IPS-15b (cell line): ENCODE data around the gene SAFB2.

ENCODE experiments used
- H3K27me3 ChIP-seq: one replicate; pipeline ENCODE4 v1.6.1; 2013; ENCODE audit warnings: low read length; ENCODE audit not compliant: control insufficient read depth, insufficient read depth
- H3K36me3 ChIP-seq: one replicate; pipeline ENCODE4 v1.6.1; 2013; ENCODE audit warnings: low read length; ENCODE audit not compliant: control insufficient read depth, insufficient read depth
- H3K4me1 ChIP-seq: one replicate; pipeline ENCODE4 v1.6.1; 2013; ENCODE audit warnings: mild to moderate bottlenecking, low read length; ENCODE audit not compliant: control insufficient read depth, insufficient read depth
- H3K4me3 ChIP-seq: one replicate; pipeline ENCODE4 v1.5.1; 2013; ENCODE audit warnings: low read depth, low read length
- H3K9ac ChIP-seq: one replicate; pipeline ENCODE4 v1.6.1; 2013; ENCODE audit warnings: low read depth, mild to moderate bottlenecking, low read length
- H3K9me3 ChIP-seq: one replicate; pipeline ENCODE4 v1.6.1; 2013; ENCODE audit warnings: mild to moderate bottlenecking, low read length; ENCODE audit not compliant: control insufficient read depth, insufficient read depth

The SAFB2 gene

GRCh38 chr19:5587071-5587455 lies 35.5 kb downstream of the SAFB2 start:
- peaks cover 5% of the 10 kb centered on the region for H3K4me1 ChIP-seq
- H3K36me3 ChIP-seq = peaks cover 39% of the 10 kb centered on the region
- H3K9ac ChIP-seq = no peak overlapping the region
- H3K4me3 ChIP-seq = no peak overlapping the region
- no peaks in the 10 kb centered on the region for H3K27me3 ChIP-seq
- no peaks in the 10 kb centered on the region for H3K9me3 ChIP-seq

GRCh38 chr19:5586300-5587070 lies 36.1 kb downstream of the SAFB2 start:
- H3K9me3 ChIP-seq = no peaks in the 10 kb centered on the region
- peaks cover 5% of the 10 kb centered on the region for H3K4me1 ChIP-seq
- peaks cover 35% of the 10 kb centered on the region for H3K36me3 ChIP-seq
- H3K9ac ChIP-seq = no peak overlapping the region
- H3K27me3 ChIP-seq = no peaks in the 10 kb centered on the region
- H3K4me3 ChIP-seq = no peak overlapping the region

- Histone ChIP-seq H3K36me3 (peaks cover 30% of the 10 kb centered on the region), H3K9me3 (no peaks in the 10 kb centered on the region), H3K9ac (peak overlapping the region; percentile 19), H3K4me1 (peaks cover 5% of the 10 kb centered on the region), H3K4me3 (no peak overlapping the region), H3K27me3 (no peaks in the 10 kb centered on the region)
Observed at GRCh38 chr19:5585461-5586299, 36.9 kb downstream of the SAFB2 start.

- H3K4me3 ChIP-seq = no peak overlapping the region
Observed at GRCh38 chr19:5580161-5580571, 42.4 kb downstream of the SAFB2 start.

GRCh38 chr19:5579697-5580096 lies 42.9 kb downstream of the SAFB2 start:
- Histone ChIP-seq H3K9ac (no peak overlapping the region), H3K9me3 (no peaks in the 10 kb centered on the region), H3K27me3 (no peaks in the 10 kb centered on the region), H3K4me3 (no peak overlapping the region), H3K4me1 (peaks cover 3% of the 10 kb centered on the region), H3K36me3 (no peaks in the 10 kb centered on the region)

More at GRCh38 chr19:5580161-5580571, 42.4 kb downstream of the SAFB2 start:
- H3K4me1 ChIP-seq = peaks cover 3% of the 10 kb centered on the region
- no peak overlapping the region for H3K9ac ChIP-seq
- no peaks in the 10 kb centered on the region for H3K9me3 ChIP-seq
- H3K36me3 ChIP-seq = no peaks in the 10 kb centered on the region
- H3K27me3 ChIP-seq = no peaks in the 10 kb centered on the region

GRCh38 chr19:5579286-5579685 lies 43.3 kb downstream of the SAFB2 start:
- no peaks in the 10 kb centered on the region for H3K9me3 ChIP-seq
- H3K27me3 ChIP-seq = no peaks in the 10 kb centered on the region
- no peak overlapping the region for H3K9ac ChIP-seq
- no peaks in the 10 kb centered on the region for H3K36me3 ChIP-seq
- peaks cover 3% of the 10 kb centered on the region for H3K4me1 ChIP-seq
- no peak overlapping the region for H3K4me3 ChIP-seq

GRCh38 chr19:5578097-5578846 lies 44.3 kb downstream of the SAFB2 start:
- Histone ChIP-seq H3K9ac (no peak overlapping the region), H3K9me3 (no peaks in the 10 kb centered on the region), H3K4me1 (peaks cover 3% of the 10 kb centered on the region), H3K27me3 (no peaks in the 10 kb centered on the region), H3K4me3 (peak overlapping the region; percentile 18), H3K36me3 (no peaks in the 10 kb centered on the region)

GRCh38 chr19:5575590-5575989 lies 47.0 kb downstream of the SAFB2 start:
- Histone ChIP-seq H3K27me3 (no peaks in the 10 kb centered on the region), H3K36me3 (no peaks in the 10 kb centered on the region), H3K4me3 (no peak overlapping the region), H3K4me1 (peaks cover 3% of the 10 kb centered on the region), H3K9ac (no peak overlapping the region), H3K9me3 (no peaks in the 10 kb centered on the region)

- no peaks in the 10 kb centered on the region for H3K9me3 ChIP-seq
- no peak overlapping the region for H3K9ac ChIP-seq
- H3K36me3 ChIP-seq = no peaks in the 10 kb centered on the region
- H3K27me3 ChIP-seq = peaks cover 4% of the 10 kb centered on the region
- no peaks in the 10 kb centered on the region for H3K4me1 ChIP-seq
- no peak overlapping the region for H3K4me3 ChIP-seq
Observed at GRCh38 chr19:5572556-5573286, 49.9 kb downstream of the SAFB2 start.

- Histone ChIP-seq H3K9me3 (no peaks in the 10 kb centered on the region), H3K4me3 (no peak overlapping the region), H3K27me3 (peaks cover 10% of the 10 kb centered on the region), H3K36me3 (no peaks in the 10 kb centered on the region), H3K4me1 (no peaks in the 10 kb centered on the region), H3K9ac (no peak overlapping the region)
Observed at GRCh38 chr19:5571777-5572176, 50.8 kb downstream of the SAFB2 start.

GRCh38 chr19:5567970-5568407 lies 54.6 kb downstream of the SAFB2 start:
- H3K36me3 ChIP-seq = no peaks in the 10 kb centered on the region
- no peaks in the 10 kb centered on the region for H3K4me1 ChIP-seq
- no peaks in the 10 kb centered on the region for H3K9me3 ChIP-seq
- H3K27me3 ChIP-seq = peaks cover 17% of the 10 kb centered on the region
- H3K4me3 ChIP-seq = peak overlapping the region; percentile 41
- no peak overlapping the region for H3K9ac ChIP-seq
